HG02885 (cell line): ENCODE data around the gene ATF7.
"Not testable (repeated sequence)": the region's sequence is repeated elsewhere in the genome, so short reads cannot be mapped to it uniquely, and the experiment has no call there.

Source experiments
- ATAC-seq: cut with Tn5 transposase; IDR thresholded peaks from one replicate; pipeline ENCODE4 v1.9.1; 2021; ENCODE audit warnings: mild to moderate bottlenecking; ENCODE audit not compliant: unreplicated experiment, poor library complexity

Gene ATF7

GRCh38 chr12:53600490-53601295 lies 25.5 kb downstream of the ATF7 start:
- no peak for ATAC-seq

- ATAC-seq, result no peak
Observed at GRCh38 chr12:53599579-53599978, 26.6 kb downstream of the ATF7 start.

- ATAC-seq, result not testable (repeated sequence)
Observed at GRCh38 chr12:53598971-53599370, 27.2 kb downstream of the ATF7 start.

- ATAC-seq, result no peak
Observed at GRCh38 chr12:53596920-53597363, 29.2 kb downstream of the ATF7 start.

- no peak for ATAC-seq
Observed at GRCh38 chr12:53594897-53595615, 31.1 kb downstream of the ATF7 start.

- ATAC-seq, result no peak
Observed at GRCh38 chr12:53593707-53594106, 32.5 kb downstream of the ATF7 start.

GRCh38 chr12:53593031-53593430 lies 33.2 kb downstream of the ATF7 start:
- no peak for ATAC-seq

GRCh38 chr12:53592426-53592825 lies 33.8 kb downstream of the ATF7 start:
- ATAC-seq, result no peak

GRCh38 chr12:53591301-53592206 lies 34.6 kb downstream of the ATF7 start:
- no peak for ATAC-seq

GRCh38 chr12:53590652-53591051 lies 35.5 kb downstream of the ATF7 start:
- no peak for ATAC-seq

GRCh38 chr12:53589915-53590314 lies 36.3 kb downstream of the ATF7 start:
- ATAC-seq, result no peak

GRCh38 chr12:53589423-53589822 lies 36.8 kb downstream of the ATF7 start:
- ATAC-seq, result no peak

GRCh38 chr12:53588123-53588522 lies 38.1 kb downstream of the ATF7 start:
- ATAC-seq, result no peak

GRCh38 chr12:53586745-53587144 lies 39.4 kb downstream of the ATF7 start:
- ATAC-seq, result no peak

GRCh38 chr12:53585448-53586125 lies 40.6 kb downstream of the ATF7 start:
- peak; percentile 56 for ATAC-seq

GRCh38 chr12:53579545-53579955 lies 46.6 kb downstream of the ATF7 start:
- peak; percentile 74 for ATAC-seq

GRCh38 chr12:53578783-53579182 lies 47.4 kb downstream of the ATF7 start:
- no peak for ATAC-seq

- ATAC-seq, result peak; percentile 76
Observed at GRCh38 chr12:53577941-53578352, 48.2 kb downstream of the ATF7 start.

GRCh38 chr12:53575502-53576249 lies 50.5 kb downstream of the ATF7 start:
- no peak for ATAC-seq
